ENCODE measurements around the gene GNB1.

GNB1 gene

DNA sequence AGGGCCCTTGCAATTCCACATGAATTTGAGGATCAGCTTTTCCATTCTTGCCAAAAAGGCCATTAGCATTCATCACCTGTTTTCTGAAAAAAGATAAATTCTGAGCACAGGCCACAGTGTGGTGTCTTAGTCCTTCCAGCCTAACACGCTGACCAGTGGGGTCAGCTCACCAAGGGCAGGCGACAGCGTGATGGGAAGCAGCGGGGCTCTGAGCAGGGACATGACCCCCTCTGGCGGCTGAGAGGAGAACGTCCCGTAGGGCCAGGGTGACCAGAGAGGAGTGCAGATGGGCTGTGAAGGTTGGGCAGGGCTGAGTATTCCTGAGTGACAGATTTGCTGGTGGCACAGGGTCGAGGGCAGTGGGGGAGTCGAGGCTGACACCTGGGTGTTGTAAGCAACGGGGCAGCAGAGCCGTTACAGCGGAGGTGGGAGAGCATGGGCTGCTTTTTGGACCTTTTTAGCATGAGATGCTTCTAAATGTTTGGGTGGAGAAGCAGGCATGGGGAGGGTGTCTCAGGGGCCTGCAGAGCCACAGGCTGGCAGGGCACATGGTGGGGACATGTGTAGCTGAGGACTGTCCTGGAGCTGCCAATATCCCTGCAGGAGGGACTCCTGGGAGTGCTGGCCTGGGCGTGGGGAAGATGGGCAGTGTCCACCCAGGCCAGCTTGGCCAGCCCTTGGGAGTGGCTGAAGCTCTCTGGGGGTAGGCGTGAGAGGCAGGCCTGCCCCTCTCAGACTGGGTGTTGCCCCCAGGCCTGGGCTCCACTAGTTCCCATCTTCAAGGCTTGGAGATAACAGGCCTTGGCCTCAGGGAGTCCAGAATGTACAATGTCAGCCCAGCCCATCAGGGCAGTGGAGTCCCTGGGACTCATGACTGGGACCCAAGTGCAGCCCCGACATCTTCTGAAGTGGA, 15.6 kb upstream of the GNB1 start:
- peak overlapping the region in 1 of 2 donors; percentile 0 for H3K27ac ChIP-seq
- DNase-seq (ENCODE audit: low spot score), result peak; percentile 86

DNA sequence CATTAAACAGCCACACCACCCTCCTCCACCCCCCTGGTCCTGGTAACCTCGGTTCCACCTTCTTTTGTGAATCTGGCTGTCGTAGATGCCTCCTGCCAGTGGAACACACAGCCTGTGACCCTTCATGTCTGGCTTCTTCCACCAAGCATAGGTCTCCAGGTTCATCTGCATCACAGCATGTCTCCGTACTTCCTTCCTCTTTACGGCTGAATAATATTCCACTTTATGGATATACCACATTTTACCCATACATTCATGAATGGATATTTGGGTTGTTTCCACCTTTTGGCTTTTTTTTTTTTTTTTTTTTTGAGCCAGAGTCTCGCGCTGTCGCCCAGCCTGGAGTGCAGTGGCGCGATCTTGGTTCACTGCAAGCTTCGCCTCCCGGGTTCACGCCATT, 12.3 kb upstream of the GNB1 start:
- H3K27ac ChIP-seq, result no peak overlapping the region
- no peak overlapping the region for H3K4me3 ChIP-seq
- TF ChIP-seq, protein P1, sequence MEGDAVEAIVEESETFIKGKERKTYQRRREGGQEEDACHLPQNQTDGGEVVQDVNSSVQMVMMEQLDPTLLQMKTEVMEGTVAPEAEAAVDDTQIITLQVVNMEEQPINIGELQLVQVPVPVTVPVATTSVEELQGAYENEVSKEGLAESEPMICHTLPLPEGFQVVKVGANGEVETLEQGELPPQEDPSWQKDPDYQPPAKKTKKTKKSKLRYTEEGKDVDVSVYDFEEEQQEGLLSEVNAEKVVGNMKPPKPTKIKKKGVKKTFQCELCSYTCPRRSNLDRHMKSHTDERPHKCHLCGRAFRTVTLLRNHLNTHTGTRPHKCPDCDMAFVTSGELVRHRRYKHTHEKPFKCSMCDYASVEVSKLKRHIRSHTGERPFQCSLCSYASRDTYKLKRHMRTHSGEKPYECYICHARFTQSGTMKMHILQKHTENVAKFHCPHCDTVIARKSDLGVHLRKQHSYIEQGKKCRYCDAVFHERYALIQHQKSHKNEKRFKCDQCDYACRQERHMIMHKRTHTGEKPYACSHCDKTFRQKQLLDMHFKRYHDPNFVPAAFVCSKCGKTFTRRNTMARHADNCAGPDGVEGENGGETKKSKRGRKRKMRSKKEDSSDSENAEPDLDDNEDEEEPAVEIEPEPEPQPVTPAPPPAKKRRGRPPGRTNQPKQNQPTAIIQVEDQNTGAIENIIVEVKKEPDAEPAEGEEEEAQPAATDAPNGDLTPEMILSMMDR (IDR thresholded peaks at IDR 0.05), result no peak
- DNase-seq (ENCODE audit: low spot score), result no peak

More for the DNA sequence above, 15.6 kb upstream of the GNB1 start:
- TF ChIP-seq, protein P1 (IDR thresholded peaks at IDR 0.05), result peak; percentile 79
- no peak overlapping the region for H3K4me3 ChIP-seq

DNA sequence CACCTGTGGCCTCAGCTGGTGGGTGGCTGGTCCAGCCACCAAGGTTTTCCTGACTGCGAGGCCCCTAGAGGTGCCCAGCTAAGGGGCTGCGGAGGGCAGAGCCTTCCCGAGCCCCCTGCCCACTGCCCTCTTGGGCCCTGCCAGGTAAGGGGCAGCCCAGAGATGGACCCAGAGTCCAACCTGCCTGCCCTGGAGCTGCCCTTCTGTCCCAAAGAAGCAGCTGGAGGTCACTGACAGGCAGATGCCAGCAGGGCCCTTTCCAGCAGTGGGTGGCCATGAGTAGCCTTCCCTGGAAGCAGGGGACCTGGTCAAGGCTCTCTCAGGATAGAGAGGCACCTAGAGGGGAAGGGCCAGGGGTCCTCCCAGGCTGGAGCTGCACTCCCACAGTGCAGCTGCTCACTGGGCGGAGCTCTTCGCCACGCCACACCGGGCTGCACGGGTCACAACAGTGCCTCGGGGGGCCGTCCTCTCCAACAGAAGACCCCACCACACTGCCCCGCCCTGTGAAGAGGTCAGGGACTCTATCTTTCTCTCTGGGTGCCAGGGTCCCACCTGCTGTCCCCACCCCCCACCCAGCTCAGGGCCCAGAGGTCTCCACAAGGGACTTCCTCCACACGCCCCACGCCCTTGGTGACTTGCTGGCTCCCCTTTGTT, 10.9 kb upstream of the GNB1 start:
- Histone ChIP-seq H3K4me3 (no peak overlapping the region), H3K27ac (no peak overlapping the region)

DNA sequence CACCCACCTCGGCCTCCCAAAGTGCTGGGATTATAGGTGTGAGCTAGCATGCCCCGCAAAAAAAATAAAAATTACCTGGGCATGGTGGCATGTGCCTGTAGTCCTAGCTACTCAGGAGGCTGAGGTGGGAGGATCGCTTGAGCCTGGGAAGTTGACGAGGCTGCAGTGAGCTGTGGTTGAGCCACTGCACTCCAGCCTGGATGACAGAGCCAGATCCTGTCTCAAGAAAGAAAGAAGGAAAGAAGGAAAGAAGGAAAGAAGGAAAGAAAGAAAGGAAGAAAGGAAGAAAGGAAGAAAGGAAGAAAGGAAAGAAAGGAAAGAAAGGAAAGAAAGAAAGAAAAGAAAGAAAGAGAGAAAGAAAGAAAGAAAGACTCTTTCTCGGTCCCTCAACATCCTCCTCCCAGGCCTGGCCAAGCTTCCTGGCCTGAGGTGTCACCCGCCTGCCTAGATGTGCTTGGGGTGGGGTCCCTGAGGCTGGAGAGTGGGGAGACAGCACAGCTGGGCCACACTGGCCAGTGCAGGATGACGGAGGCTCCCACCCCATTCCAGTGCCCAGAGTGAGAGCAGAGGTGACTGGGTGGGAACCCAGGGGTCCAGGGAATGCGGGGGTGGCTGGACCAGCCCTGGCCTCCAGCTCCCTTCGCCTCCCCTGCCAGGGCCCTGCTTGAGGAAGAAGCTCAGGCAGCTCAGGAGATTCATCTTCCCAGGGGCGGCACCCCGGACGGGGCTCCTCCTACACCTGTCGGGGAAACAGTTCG, 10.2 kb upstream of the GNB1 start:
- H3K4me3 ChIP-seq, result no peak overlapping the region
- TF ChIP-seq, protein P1 (IDR thresholded peaks at IDR 0.05), result no peak
- no peak for DNase-seq (ENCODE audit: low spot score)
- no peak overlapping the region for H3K27ac ChIP-seq

More for the DNA sequence above, 10.9 kb upstream of the GNB1 start:
- no peak for DNase-seq (ENCODE audit: low spot score)
- TF ChIP-seq, protein P1 (IDR thresholded peaks at IDR 0.05), result no peak

DNA sequence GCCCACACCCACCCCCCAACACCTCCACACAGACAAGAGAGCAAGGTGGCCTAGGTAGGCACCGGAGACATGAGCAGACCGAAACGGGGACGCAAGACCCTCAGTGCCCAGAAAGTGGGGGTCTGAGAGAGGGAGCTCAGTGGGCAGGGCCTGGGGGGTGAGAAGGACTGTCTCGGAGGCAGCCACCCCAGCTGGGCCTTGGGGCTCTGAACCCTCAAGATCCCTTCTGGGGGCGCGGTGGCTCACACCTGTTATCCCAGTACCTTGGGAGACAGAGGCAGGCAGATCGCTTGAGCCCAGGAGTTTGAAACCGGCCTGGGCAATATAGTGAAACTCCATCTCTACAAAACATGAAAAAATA, 9.1 kb upstream of the GNB1 start:
- DNase-seq (ENCODE audit: low spot score), result no peak
- TF ChIP-seq, protein P1 (IDR thresholded peaks at IDR 0.05), result no peak
- Histone ChIP-seq H3K4me3 (no peak overlapping the region), H3K27ac (no peak overlapping the region)

DNA sequence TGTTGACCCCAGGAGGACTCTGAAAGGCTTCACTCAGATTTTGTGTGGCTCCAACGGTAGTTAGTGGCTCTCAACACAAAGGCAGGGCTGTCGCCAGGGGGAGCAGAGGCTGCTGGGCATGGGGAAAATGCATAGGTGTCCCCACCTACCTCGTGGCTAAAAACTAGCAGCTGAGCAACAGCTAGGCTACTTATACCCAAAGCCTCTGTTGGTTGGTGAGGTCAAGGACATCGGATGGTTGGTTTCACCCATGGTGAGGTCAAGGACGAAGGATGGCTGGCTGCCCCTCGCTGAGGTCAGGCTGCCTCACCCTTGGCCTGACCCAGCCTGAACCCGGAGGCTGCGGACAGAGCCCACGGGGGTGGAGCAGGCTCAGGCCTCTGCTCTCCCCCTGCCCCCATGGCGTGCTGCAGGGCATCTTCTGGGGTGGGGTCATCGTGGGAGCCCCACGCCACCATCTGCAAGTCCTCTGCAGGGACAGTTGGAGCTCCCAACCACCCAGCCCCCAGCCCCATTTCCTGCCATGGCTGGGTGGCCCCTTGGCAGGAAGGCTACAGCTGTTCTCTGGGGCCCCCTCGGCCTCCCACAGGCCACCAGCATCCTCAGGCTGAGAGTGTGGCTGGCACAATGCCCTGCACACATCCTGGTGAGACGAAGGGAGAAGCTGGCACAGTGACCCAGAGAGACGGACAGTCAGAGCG, 8.5 kb upstream of the GNB1 start:
- TF ChIP-seq, protein P1 (IDR thresholded peaks at IDR 0.05), result no peak
- DNase-seq (ENCODE audit: low spot score), result no peak
- Histone ChIP-seq H3K4me3 (no peak overlapping the region), H3K27ac (no peak overlapping the region)
